WTC11 (cell line): ENCODE data around the gene RAET1E. TPM values are rescaled to one million over a fixed set of nuclear protein-coding genes. Genes with fewer than 3 reads are reported as not detected.

ENCODE experiments used
- ATAC-seq: fragments of 200-7000 bp; cut with Tn5 transposase; 2 replicates; pipeline ENCODE4 v1.10.0; 2021; ENCODE audit warnings: mild to moderate bottlenecking, moderate library complexity
- CTCF ChIA-PET: fragments of 300-600 bp; sonication (Branson Sonifier 250); formaldehyde crosslinking; loops from one replicate; lab custom pipeline; 2021; ENCODE audit warnings: antibody characterized with exemption; lab: Charles Lee
- POLR2A ChIA-PET: fragments of 350-600 bp; sonication (Branson Sonifier 250); formaldehyde crosslinking; loops from one replicate; lab custom pipeline; 2021; ENCODE audit warnings: antibody characterized with exemption; lab: Charles Lee
- DNase-seq: peaks from one replicate; pipeline ENCODE4 v3.0.0; 2021; ENCODE audit warnings: low spot score
- H3K27ac Mint-ChIP-seq: 2 replicates; pipeline ENCODE4 v1.8.0; 2021; ENCODE audit warnings: mixed read lengths
- H3K27me3 Mint-ChIP-seq: 2 replicates; pipeline ENCODE4 v1.8.0; 2021; ENCODE audit warnings: low read depth, mild to moderate bottlenecking, moderate library complexity, mixed read lengths
- H3K36me3 Mint-ChIP-seq: 2 replicates; pipeline ENCODE4 v1.8.0; 2021; ENCODE audit warnings: mixed read lengths
- H3K4me1 Mint-ChIP-seq: 2 replicates; pipeline ENCODE4 v1.8.0; 2022; ENCODE audit warnings: mixed read lengths
- H3K4me3 Mint-ChIP-seq: 2 replicates; pipeline ENCODE4 v1.8.0; 2021; ENCODE audit warnings: mild to moderate bottlenecking, moderate library complexity, mixed read lengths
- H3K9me3 Mint-ChIP-seq: 2 replicates; pipeline ENCODE4 v1.8.0; 2021; ENCODE audit warnings: mixed read lengths
- ATF1 ChIP-seq: sonication (generic); formaldehyde crosslinking; IDR thresholded peaks from 2 replicates; pipeline ENCODE4 v1.8.1; 2023; ENCODE audit warnings: mild to moderate bottlenecking, moderate library complexity, missing genetic modification reagents
- CREB1 ChIP-seq: sonication (generic); formaldehyde crosslinking; IDR thresholded peaks from 2 replicates; pipeline ENCODE4 v1.8.0; 2023; ENCODE audit warnings: mild to moderate bottlenecking, missing genetic modification reagents
- ELF4 ChIP-seq: sonication (generic); formaldehyde crosslinking; IDR thresholded peaks from 2 replicates; pipeline ENCODE4 v1.8.1; 2022; ENCODE audit warnings: low read depth, mild to moderate bottlenecking, moderate library complexity, missing genetic modification reagents
- ESRRA ChIP-seq: sonication (generic); formaldehyde crosslinking; IDR thresholded peaks from 2 replicates; pipeline ENCODE4 v1.8.1; 2022; ENCODE audit warnings: mild to moderate bottlenecking, missing genetic modification reagents, borderline replicate concordance
- FOXK1 ChIP-seq: sonication (generic); formaldehyde crosslinking; IDR thresholded peaks from 2 replicates; pipeline ENCODE4 v1.8.0; 2022; ENCODE audit warnings: mild to moderate bottlenecking, moderate library complexity, missing genetic modification reagents
- FOXP1 ChIP-seq: sonication (generic); formaldehyde crosslinking; IDR thresholded peaks from 2 replicates; pipeline ENCODE4 v1.8.0; 2022; ENCODE audit warnings: missing genetic modification reagents, mild to moderate bottlenecking, moderate library complexity, borderline replicate concordance
- GABPB1 ChIP-seq: sonication (generic); formaldehyde crosslinking; IDR thresholded peaks from 2 replicates; pipeline ENCODE4 v1.8.1; 2023; ENCODE audit warnings: mild to moderate bottlenecking, missing genetic modification reagents
- GTF2I ChIP-seq: fragments of 250-450 bp; sonication (Bioruptor Pico); conservative IDR thresholded peaks from 2 replicates; pipeline ENCODE4 v1.4.0; 2021; ENCODE audit warnings: mild to moderate bottlenecking
- HMGA2 ChIP-seq: fragments of 250-450 bp; sonication (Bioruptor Pico); IDR thresholded peaks from 2 replicates; pipeline ENCODE4 v1.4.0; 2021; ENCODE audit warnings: mild to moderate bottlenecking, moderate library complexity
- IRF1 ChIP-seq: sonication (generic); formaldehyde crosslinking; IDR thresholded peaks from 2 replicates; pipeline ENCODE4 v1.8.0; 2023; ENCODE audit warnings: missing genetic modification reagents
- MXD4 ChIP-seq: fragments of 250-450 bp; sonication (Bioruptor Pico); IDR thresholded peaks from 2 replicates; pipeline ENCODE4 v1.8.0; 2021; ENCODE audit warnings: mild to moderate bottlenecking, moderate library complexity, borderline replicate concordance
- NFYB ChIP-seq: sonication (generic); formaldehyde crosslinking; conservative IDR thresholded peaks from 2 replicates; pipeline ENCODE4 v1.8.0; 2022; ENCODE audit warnings: low read depth, missing genetic modification reagents
- NR2C2 ChIP-seq: sonication (generic); formaldehyde crosslinking; IDR thresholded peaks from 2 replicates; pipeline ENCODE4 v1.8.0; 2022; ENCODE audit warnings: mild to moderate bottlenecking, missing genetic modification reagents
- OVOL2 ChIP-seq: fragments of 250-450 bp; sonication (Bioruptor Pico); IDR thresholded peaks from 2 replicates; pipeline ENCODE4 v1.9.0; 2021; ENCODE audit warnings: mild to moderate bottlenecking, borderline replicate concordance
- PRRX2 ChIP-seq: fragments of 250-450 bp; sonication (Bioruptor Pico); IDR thresholded peaks from 2 replicates; pipeline ENCODE4 v1.8.0; 2021; ENCODE audit warnings: mild to moderate bottlenecking
- SOX15 ChIP-seq: fragments of 250-450 bp; sonication (Bioruptor Pico); IDR thresholded peaks from 2 replicates; pipeline ENCODE4 v1.9.0; 2021; ENCODE audit warnings: mild to moderate bottlenecking
- TCF7 ChIP-seq: sonication (generic); formaldehyde crosslinking; IDR thresholded peaks from 2 replicates; pipeline ENCODE4 v1.8.0; 2022; ENCODE audit warnings: mild to moderate bottlenecking, low read depth, missing genetic modification reagents, moderate library complexity
- USF1 ChIP-seq: sonication (generic); formaldehyde crosslinking; IDR thresholded peaks from 2 replicates; pipeline ENCODE4 v1.8.0; 2022; ENCODE audit warnings: mild to moderate bottlenecking, missing genetic modification reagents
- ZNF416 ChIP-seq: fragments of 250-450 bp; sonication (Bioruptor Pico); IDR thresholded peaks from 2 replicates; pipeline ENCODE4 v1.9.0; 2021; ENCODE audit warnings: mild to moderate bottlenecking, inconsistent platforms
- total RNA-seq: library from RNA; stranded (reverse); gene quantifications from 3 replicates; pipeline ENCODE4 v1.2.3, GENCODE V29; 2021
- TF ChIP-seq, protein P1 (sequence below): sonication (generic); formaldehyde crosslinking; IDR thresholded peaks from 2 replicates; pipeline ENCODE4 v1.8.1; 2022; ENCODE audit warnings: low read depth, missing genetic modification reagents, borderline replicate concordance
- TF ChIP-seq, protein P2 (sequence below): sonication (generic); formaldehyde crosslinking; conservative IDR thresholded peaks from 2 replicates; pipeline ENCODE4 v1.8.1; 2023; ENCODE audit warnings: mild to moderate bottlenecking, low read depth, missing genetic modification reagents, moderate library complexity
- TF ChIP-seq, protein P3 (sequence below): sonication (generic); formaldehyde crosslinking; IDR thresholded peaks from 2 replicates; pipeline ENCODE4 v1.8.0; 2022; ENCODE audit warnings: mild to moderate bottlenecking, missing genetic modification reagents
- TF ChIP-seq, protein P4 (sequence below): fragments of 250-450 bp; sonication (Bioruptor Pico); IDR thresholded peaks from 2 replicates; pipeline ENCODE4 v1.9.0; 2021; ENCODE audit warnings: mild to moderate bottlenecking, borderline replicate concordance

Gene RAET1E
- total RNA-seq, 1 experiment from 2014 or later = not detected

DNA sequence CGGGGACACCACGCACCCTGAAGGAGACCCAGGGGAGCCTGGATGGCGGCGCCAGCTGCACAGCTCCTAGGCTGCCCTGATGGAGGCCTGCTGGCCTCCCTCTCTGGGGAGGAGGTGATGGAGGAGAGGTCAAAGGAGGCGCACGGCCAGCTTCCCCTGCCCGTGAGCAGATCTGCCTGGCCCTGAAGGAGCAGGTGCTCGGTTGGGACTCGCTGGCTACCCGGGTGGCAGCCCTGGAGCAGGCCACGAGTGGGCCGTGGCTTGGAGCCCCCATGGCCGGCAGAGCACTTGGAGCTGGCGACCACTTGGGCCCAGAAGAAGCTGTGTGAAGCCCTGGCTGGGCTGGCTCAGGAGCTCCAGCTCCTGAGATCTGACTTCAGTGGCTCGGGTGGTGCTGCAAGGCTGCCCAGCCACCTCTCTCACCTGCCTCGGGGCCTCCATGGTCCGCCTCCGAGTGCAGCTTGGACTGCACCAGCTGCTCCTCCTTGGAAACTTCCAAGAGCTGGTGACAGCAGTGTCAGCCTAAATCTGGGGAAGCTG lies 7.5 kb upstream of the RAET1E start:
- Mint-ChIP-seq H3K27ac (no peak overlapping the region), H3K4me1 (no peaks in the 10 kb centered on the region), H3K27me3 (peaks cover 13% of the 10 kb centered on the region)
- no peak for TF ChIP-seq SOX15 (CRISPR knock-in tag)
- no peak for TF ChIP-seq GABPB1 (CRISPR knock-in tag)
- no peak for TF ChIP-seq MXD4 (CRISPR knock-in tag)
- TF ChIP-seq PRRX2 = no peak
- no peak for TF ChIP-seq HMGA2
- TF ChIP-seq NR2C2 (CRISPR knock-in tag) = no peak
- no peak for TF ChIP-seq USF1 (CRISPR knock-in tag)
- TF ChIP-seq FOXK1 = no peak
- TF ChIP-seq, protein P1, sequence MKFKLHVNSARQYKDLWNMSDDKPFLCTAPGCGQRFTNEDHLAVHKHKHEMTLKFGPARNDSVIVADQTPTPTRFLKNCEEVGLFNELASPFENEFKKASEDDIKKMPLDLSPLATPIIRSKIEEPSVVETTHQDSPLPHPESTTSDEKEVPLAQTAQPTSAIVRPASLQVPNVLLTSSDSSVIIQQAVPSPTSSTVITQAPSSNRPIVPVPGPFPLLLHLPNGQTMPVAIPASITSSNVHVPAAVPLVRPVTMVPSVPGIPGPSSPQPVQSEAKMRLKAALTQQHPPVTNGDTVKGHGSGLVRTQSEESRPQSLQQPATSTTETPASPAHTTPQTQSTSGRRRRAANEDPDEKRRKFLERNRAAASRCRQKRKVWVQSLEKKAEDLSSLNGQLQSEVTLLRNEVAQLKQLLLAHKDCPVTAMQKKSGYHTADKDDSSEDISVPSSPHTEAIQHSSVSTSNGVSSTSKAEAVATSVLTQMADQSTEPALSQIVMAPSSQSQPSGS (CRISPR knock-in tag) = no peak
- TF ChIP-seq, protein P2, sequence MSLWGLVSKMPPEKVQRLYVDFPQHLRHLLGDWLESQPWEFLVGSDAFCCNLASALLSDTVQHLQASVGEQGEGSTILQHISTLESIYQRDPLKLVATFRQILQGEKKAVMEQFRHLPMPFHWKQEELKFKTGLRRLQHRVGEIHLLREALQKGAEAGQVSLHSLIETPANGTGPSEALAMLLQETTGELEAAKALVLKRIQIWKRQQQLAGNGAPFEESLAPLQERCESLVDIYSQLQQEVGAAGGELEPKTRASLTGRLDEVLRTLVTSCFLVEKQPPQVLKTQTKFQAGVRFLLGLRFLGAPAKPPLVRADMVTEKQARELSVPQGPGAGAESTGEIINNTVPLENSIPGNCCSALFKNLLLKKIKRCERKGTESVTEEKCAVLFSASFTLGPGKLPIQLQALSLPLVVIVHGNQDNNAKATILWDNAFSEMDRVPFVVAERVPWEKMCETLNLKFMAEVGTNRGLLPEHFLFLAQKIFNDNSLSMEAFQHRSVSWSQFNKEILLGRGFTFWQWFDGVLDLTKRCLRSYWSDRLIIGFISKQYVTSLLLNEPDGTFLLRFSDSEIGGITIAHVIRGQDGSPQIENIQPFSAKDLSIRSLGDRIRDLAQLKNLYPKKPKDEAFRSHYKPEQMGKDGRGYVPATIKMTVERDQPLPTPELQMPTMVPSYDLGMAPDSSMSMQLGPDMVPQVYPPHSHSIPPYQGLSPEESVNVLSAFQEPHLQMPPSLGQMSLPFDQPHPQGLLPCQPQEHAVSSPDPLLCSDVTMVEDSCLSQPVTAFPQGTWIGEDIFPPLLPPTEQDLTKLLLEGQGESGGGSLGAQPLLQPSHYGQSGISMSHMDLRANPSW (CRISPR knock-in tag) = no peak
- TF ChIP-seq, protein P3, sequence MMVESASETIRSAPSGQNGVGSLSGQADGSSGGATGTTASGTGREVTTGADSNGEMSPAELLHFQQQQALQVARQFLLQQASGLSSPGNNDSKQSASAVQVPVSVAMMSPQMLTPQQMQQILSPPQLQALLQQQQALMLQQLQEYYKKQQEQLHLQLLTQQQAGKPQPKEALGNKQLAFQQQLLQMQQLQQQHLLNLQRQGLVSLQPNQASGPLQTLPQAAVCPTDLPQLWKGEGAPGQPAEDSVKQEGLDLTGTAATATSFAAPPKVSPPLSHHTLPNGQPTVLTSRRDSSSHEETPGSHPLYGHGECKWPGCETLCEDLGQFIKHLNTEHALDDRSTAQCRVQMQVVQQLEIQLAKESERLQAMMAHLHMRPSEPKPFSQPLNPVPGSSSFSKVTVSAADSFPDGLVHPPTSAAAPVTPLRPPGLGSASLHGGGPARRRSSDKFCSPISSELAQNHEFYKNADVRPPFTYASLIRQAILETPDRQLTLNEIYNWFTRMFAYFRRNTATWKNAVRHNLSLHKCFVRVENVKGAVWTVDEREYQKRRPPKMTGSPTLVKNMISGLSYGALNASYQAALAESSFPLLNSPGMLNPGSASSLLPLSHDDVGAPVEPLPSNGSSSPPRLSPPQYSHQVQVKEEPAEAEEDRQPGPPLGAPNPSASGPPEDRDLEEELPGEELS (CRISPR knock-in tag) = no peak
- no peak for TF ChIP-seq NFYB (CRISPR knock-in tag)
- TF ChIP-seq CREB1 (CRISPR knock-in tag) = no peak
- no peak for TF ChIP-seq ESRRA
- TF ChIP-seq GTF2I (CRISPR knock-in tag) = no peak
- no peak for TF ChIP-seq ELF4
- no peak for TF ChIP-seq OVOL2 (CRISPR knock-in tag)
- TF ChIP-seq, all 79 proteins: peak for 0
- CTCF ChIA-PET = interaction anchor here (1.2 to 3.2 kb wide), 3 partner anchors 42 to 166 kb away, joined by 4 to 21 read pairs (median 8); partner anchors contain the start of gene LRP11
- ATAC-seq (no peak), DNase-seq (no peak)
- Mint-ChIP-seq H3K9me3 (peaks cover 41% of the 10 kb centered on the region), H3K36me3 (peaks cover 16% of the 10 kb centered on the region), H3K4me3 (no peak overlapping the region)
- POLR2A ChIA-PET = no interaction called here

- CTCF ChIA-PET = interaction anchor here (0.6 to 3.2 kb wide), 5 partner anchors 41 to 76 kb away, joined by 3 to 21 read pairs (median 3); partner anchors contain the start of gene LRP11
- ATAC-seq = no peak
- H3K36me3 Mint-ChIP-seq = peaks cover 16% of the 10 kb centered on the region
Measured at GRCh38 chr6:149904661-149905370, 6.9 kb upstream of the RAET1E start.

More at GRCh38 chr6:149904661-149905370, 6.9 kb upstream of the RAET1E start:
- TF ChIP-seq TCF7 = no peak
- TF ChIP-seq FOXP1 (CRISPR knock-in tag) = no peak
- TF ChIP-seq IRF1 (CRISPR knock-in tag) = no peak
- TF ChIP-seq, protein P4, sequence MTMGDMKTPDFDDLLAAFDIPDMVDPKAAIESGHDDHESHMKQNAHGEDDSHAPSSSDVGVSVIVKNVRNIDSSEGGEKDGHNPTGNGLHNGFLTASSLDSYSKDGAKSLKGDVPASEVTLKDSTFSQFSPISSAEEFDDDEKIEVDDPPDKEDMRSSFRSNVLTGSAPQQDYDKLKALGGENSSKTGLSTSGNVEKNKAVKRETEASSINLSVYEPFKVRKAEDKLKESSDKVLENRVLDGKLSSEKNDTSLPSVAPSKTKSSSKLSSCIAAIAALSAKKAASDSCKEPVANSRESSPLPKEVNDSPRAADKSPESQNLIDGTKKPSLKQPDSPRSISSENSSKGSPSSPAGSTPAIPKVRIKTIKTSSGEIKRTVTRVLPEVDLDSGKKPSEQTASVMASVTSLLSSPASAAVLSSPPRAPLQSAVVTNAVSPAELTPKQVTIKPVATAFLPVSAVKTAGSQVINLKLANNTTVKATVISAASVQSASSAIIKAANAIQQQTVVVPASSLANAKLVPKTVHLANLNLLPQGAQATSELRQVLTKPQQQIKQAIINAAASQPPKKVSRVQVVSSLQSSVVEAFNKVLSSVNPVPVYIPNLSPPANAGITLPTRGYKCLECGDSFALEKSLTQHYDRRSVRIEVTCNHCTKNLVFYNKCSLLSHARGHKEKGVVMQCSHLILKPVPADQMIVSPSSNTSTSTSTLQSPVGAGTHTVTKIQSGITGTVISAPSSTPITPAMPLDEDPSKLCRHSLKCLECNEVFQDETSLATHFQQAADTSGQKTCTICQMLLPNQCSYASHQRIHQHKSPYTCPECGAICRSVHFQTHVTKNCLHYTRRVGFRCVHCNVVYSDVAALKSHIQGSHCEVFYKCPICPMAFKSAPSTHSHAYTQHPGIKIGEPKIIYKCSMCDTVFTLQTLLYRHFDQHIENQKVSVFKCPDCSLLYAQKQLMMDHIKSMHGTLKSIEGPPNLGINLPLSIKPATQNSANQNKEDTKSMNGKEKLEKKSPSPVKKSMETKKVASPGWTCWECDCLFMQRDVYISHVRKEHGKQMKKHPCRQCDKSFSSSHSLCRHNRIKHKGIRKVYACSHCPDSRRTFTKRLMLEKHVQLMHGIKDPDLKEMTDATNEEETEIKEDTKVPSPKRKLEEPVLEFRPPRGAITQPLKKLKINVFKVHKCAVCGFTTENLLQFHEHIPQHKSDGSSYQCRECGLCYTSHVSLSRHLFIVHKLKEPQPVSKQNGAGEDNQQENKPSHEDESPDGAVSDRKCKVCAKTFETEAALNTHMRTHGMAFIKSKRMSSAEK (CRISPR knock-in tag) = no peak
- TF ChIP-seq ZNF416 (CRISPR knock-in tag) = no peak
- TF ChIP-seq ATF1 (CRISPR knock-in tag) = no peak
- peaks cover 13% of the 10 kb centered on the region for H3K27me3 Mint-ChIP-seq
- no peak overlapping the region for H3K4me3 Mint-ChIP-seq
- DNase-seq = no peak
- no peak overlapping the region for H3K27ac Mint-ChIP-seq
- no peaks in the 10 kb centered on the region for H3K4me1 Mint-ChIP-seq
- POLR2A ChIA-PET = no interaction called here
- H3K9me3 Mint-ChIP-seq = peaks cover 35% of the 10 kb centered on the region
